ENCODE data around the gene BMP6. TPM values are rescaled to one million over a fixed set of nuclear protein-coding genes. Genes with fewer than 3 reads are reported as not detected.

The BMP6 gene
- polyA plus RNA-seq, 12 donors, result 0.69 to 3.0 (median 1.3) TPM; not detected in 2

GRCh38 chr6:7922596-7922995 is 196.7 kb downstream of the BMP6 start:
- DNase-seq, result no peak

GRCh38 chr6:7924867-7925266 is 199.0 kb downstream of the BMP6 start:
- DNase-seq, result no peak

Other genes with a start within 250 kb of the BMP6 start
- 100 to 1,000 TPM in 2 of 12 donors, 10 to 100 TPM in 2, 1 to 10 TPM in 7, not detected in 1; 2.0 to 334 (median 3.9) TPM for gene DSP, start 184.4 kb upstream of the BMP6 start, polyA plus RNA-seq (ENCODE audit: insufficient read length in 12 of 12)
- gene SNRNP48, start 135.9 kb upstream of the BMP6 start, polyA plus RNA-seq (ENCODE audit: insufficient read length in 12 of 12), result 10 to 100 TPM in 11 of 12 donors, not detected in 1; 11.9 to 22.0 (median 15.8) TPM
- gene TXNDC5, start 184.7 kb downstream of the BMP6 start, polyA plus RNA-seq (ENCODE audit: insufficient read length in 12 of 12), result 100 to 1,000 TPM in 6 of 12 donors, 10 to 100 TPM in 5, not detected in 1; 88.2 to 183 (median 116) TPM